Spleen (tissue), 11 donors: ENCODE data around the gene TNK2. TPM values are rescaled to one million over a fixed set of nuclear protein-coding genes. Genes with fewer than 3 reads are reported as not detected.
"Not testable (repeated sequence)": the region's sequence is repeated elsewhere in the genome, so short reads cannot be mapped to it uniquely, and the experiment has no call there.

ENCODE experiments used
- DNase-seq: peaks from one replicate; pipeline ENCODE4 v3.0.0-alpha.2; 2020
- H3K27ac ChIP-seq, 8 donors: fragments of 200-600 bp; sonication (generic) in 7 of 8; 1 replicate in 4 of 8; 2 replicates in 4 of 8; pipeline versions ENCODE4 v1.5.0 to v1.8.0; 2016 to 2021; ENCODE audit warnings: inconsistent platforms in 4 of 8, mild to moderate bottlenecking in 4 of 8, moderate library complexity in 1 of 8
- H3K27me3 ChIP-seq, 7 donors: fragments of 200-600 bp; sonication (generic) in 6 of 7; replicated peaks in 1 of 7; 1 replicate in 4 of 7; 2 replicates in 3 of 7; pipeline versions ENCODE4 v1.5.0 to v1.8.0; 2016 to 2021; ENCODE audit warnings: inconsistent platforms in 3 of 7, mild to moderate bottlenecking in 1 of 7
- H3K36me3 ChIP-seq, 6 donors: fragments of 200-600 bp; sonication (generic) in 5 of 6; 1 replicate in 4 of 6; 2 replicates in 2 of 6; pipeline versions ENCODE4 v1.5.0 to v1.8.0; 2016 to 2021; ENCODE audit warnings: inconsistent platforms in 2 of 6
- H3K4me1 ChIP-seq, 6 donors: fragments of 200-600 bp; sonication (generic) in 5 of 6; 1 replicate in 3 of 6; 2 replicates in 3 of 6; pipeline versions ENCODE4 v1.5.0 to v1.8.0; 2016 to 2021; ENCODE audit warnings: inconsistent platforms in 3 of 6
- H3K4me3 ChIP-seq, 8 donors: fragments of 200-600 bp; sonication (generic) in 7 of 8; 1 replicate in 4 of 8; 2 replicates in 4 of 8; pipeline versions ENCODE4 v1.5.0 to v1.8.0; 2016 to 2021; ENCODE audit warnings: inconsistent platforms in 4 of 8, mild to moderate bottlenecking in 4 of 8, moderate library complexity in 2 of 8
- H3K9me3 ChIP-seq, 8 donors: fragments of 200-600 bp; sonication (generic) in 7 of 8; 1 replicate in 4 of 8; 2 replicates in 4 of 8; pipeline versions ENCODE4 v1.5.0 to v1.8.0; 2016 to 2021; ENCODE audit warnings: inconsistent platforms in 4 of 8
- CTCF ChIP-seq, 11 experiments: fragments of 200-600 bp in 7 of 11; fragments of 450-650 bp in 4 of 11; sonication (generic) in 4 of 11; IDR thresholded peaks in 8 of 11; conservative IDR thresholded peaks in 3 of 11; 1 replicate in 7 of 11; 2 replicates in 4 of 11; pipeline versions ENCODE4 v1.4.0 to v1.8.0; 2016 to 2021; ENCODE audit warnings: antibody characterized with exemption in 11 of 11, inconsistent platforms in 4 of 11, mild to moderate bottlenecking in 1 of 11
- POLR2A ChIP-seq, 3 donors: fragments of 450-650 bp; IDR thresholded peaks; one replicate each; pipeline ENCODE4 v1.5.1; 2017; ENCODE audit warnings: antibody characterized with exemption in 3 of 3, mild to moderate bottlenecking in 1 of 3
- POLR2AphosphoS5 ChIP-seq, 3 donors: sonication (generic); formaldehyde crosslinking; IDR thresholded peaks; one replicate each; pipeline ENCODE4 v1.5.1; 2017; ENCODE audit warnings: antibody characterized with exemption in 3 of 3
- WGBS, 5 donors: extraction: QIAGEN DNeasy Blood & Tissue Kit in 3 of 5; methylation state at CpG; one replicate each; pipeline versions ENCODE4 v1.1.5 to v1.1.7; 2013 to 2018; 5-methylcytosine and 5-hydroxymethylcytosine counted together
- intact Hi-C: fragments of 100-400 bp; cut with DNase I; formaldehyde crosslinking; loops from one replicate; pipeline ENCODE4 v1.15.0; 2023; ENCODE audit warnings: low total_unique reads
- polyA plus RNA-seq, 3 donors: library from polyadenylated mRNA; stranded (reverse); fragments of 200-250 nt; gene quantifications; one replicate each; pipeline ENCODE4 v1.2.1, GENCODE V29; 2013
- total RNA-seq, 7 donors: library from RNA; depleted of rRNA in 3 of 7; stranded (reverse); fragments of >200 nt in 3 of 7; fragmentation: NEBNext Ultra II Directional in 4 of 7; extraction: Animal tissue kit (Norgen Biotek cat#: 25700) in 4 of 7; gene quantifications; one replicate each; pipeline versions ENCODE4 v1.1.0 to v1.2.1, GENCODE V29; 2016 to 2021
- donor health status: healthy with polysubstance abuse.
- donor health status: DM: no; HTN: no; CAD: no; lungs with moderate emphysema.
- donor health status: DM: no; HTN: no; CAD: no.
- donor health status: Bipolar disorder and iron deficiency.
- donor health status: healthy.
- donor health status: DM: no; HTN: no; CAD: no.
- donor health status: DM: yes; HTN: yes; CAD: no.

The TNK2 gene
- total and polyA plus RNA-seq, 10 donors: 30.6 to 104 (median 76.2) TPM

GRCh38 chr3:195872097-195872496, 36.3 kb downstream of the TNK2 start:
- TF ChIP-seq POLR2AphosphoS5 (IDR thresholded peaks at IDR 0.05) (no peak), CTCF (IDR thresholded peaks at IDR 0.05 in 8 of 11, conservative IDR thresholded peaks at IDR 0.05 in 3 of 11) (no peak), POLR2A (IDR thresholded peaks at IDR 0.05) (no peak)
- H3K4me3 ChIP-seq: no peak overlapping the region
- no peak for DNase-seq
- intact Hi-C loops: no loop called here
- 93 to 96% (median 94%) methylated on average over 16 to 28 of the region's 28 CpGs for WGBS, 5 donors
- H3K9me3 ChIP-seq: no peaks in the 10 kb centered on the region
- no peaks in the 10 kb centered on the region for H3K4me1 ChIP-seq
- peaks cover 0 to 93% (median 74%) of the 10 kb centered on the region in 6 donors for H3K36me3 ChIP-seq
- H3K27ac ChIP-seq: no peak overlapping the region
- H3K27me3 ChIP-seq: no peaks in the 10 kb centered on the region

- WGBS, 5 donors: 93 to 100% (median 96%) methylated on average over 3 of the region's 3 CpGs
- DNase-seq, H3K27me3 ChIP-seq, H3K4me1 ChIP-seq, intact Hi-C loops, H3K27ac ChIP-seq, H3K4me3 ChIP-seq, H3K9me3 ChIP-seq: not testable (repeated sequence)
- H3K36me3 ChIP-seq: peaks cover 0 to 93% (median 74%) of the 10 kb centered on the region in 6 donors
Measured at GRCh38 chr3:195871686-195872085, 36.7 kb downstream of the TNK2 start.

- intact Hi-C loops: no loop called here
- no peak for DNase-seq
- Histone ChIP-seq H3K27me3 (no peaks in the 10 kb centered on the region), H3K9me3 (no peaks in the 10 kb centered on the region), H3K4me3 (no peak overlapping the region), H3K27ac (no peak overlapping the region), H3K4me1 (no peaks in the 10 kb centered on the region), H3K36me3 (peaks cover 0 to 93% (median 73%) of the 10 kb centered on the region in 6 donors)
- 80 to 97% (median 93%) methylated on average over 6 to 12 of the region's 12 CpGs for WGBS, 5 donors
- TF ChIP-seq CTCF (IDR thresholded peaks at IDR 0.05 in 8 of 11, conservative IDR thresholded peaks at IDR 0.05 in 3 of 11) (no peak), POLR2A (IDR thresholded peaks at IDR 0.05) (no peak), POLR2AphosphoS5 (IDR thresholded peaks at IDR 0.05) (no peak)
Measured at GRCh38 chr3:195870937-195871336, 37.4 kb downstream of the TNK2 start.

GRCh38 chr3:195870442-195870841, 37.9 kb downstream of the TNK2 start:
- 72 to 84% (median 82%) methylated on average over 5 to 7 of the region's 7 CpGs for WGBS, 5 donors
- no peak overlapping the region for H3K27ac ChIP-seq
- H3K9me3 ChIP-seq: no peaks in the 10 kb centered on the region
- TF ChIP-seq CTCF (IDR thresholded peaks at IDR 0.05 in 8 of 11, conservative IDR thresholded peaks at IDR 0.05 in 3 of 11): no peak
- no peak for TF ChIP-seq POLR2A (IDR thresholded peaks at IDR 0.05)
- no peak for TF ChIP-seq POLR2AphosphoS5 (IDR thresholded peaks at IDR 0.05)
- no peaks in the 10 kb centered on the region for H3K27me3 ChIP-seq
- intact Hi-C loops: no loop called here
- H3K4me1 ChIP-seq: no peaks in the 10 kb centered on the region
- H3K36me3 ChIP-seq: peaks cover 0 to 93% (median 71%) of the 10 kb centered on the region in 6 donors
- H3K4me3 ChIP-seq: no peak overlapping the region
- no peak for DNase-seq
